IMR-90 (cell line): ENCODE data around the gene KIF6. TPM values are rescaled to one million over a fixed set of nuclear protein-coding genes. Genes with fewer than 3 reads are reported as not detected.

ENCODE experiments used
- ATAC-seq: fragments of 200-7000 bp; cut with Tn5 transposase; 2 replicates; pipeline ENCODE4 v1.9.1; 2020; ENCODE audit warnings: low read depth, mild to moderate bottlenecking, moderate library complexity
- BruUV-seq: library from RNA; stranded (reverse); fragments of 400-500 nt; replicated peaks from 2 replicates; lab custom pipeline; 2021; lab: Mats Ljungman, UMichigan
- CTCF ChIA-PET: fragments of 300-600 bp; formaldehyde crosslinking; extraction: SDS; loops from one replicate; lab custom pipeline; 2021; ENCODE audit warnings: antibody characterized with exemption; lab: Yijun Ruan, JAX
- POLR2A ChIA-PET: fragments of 300-600 bp; sonication (Branson Sonifier 250); formaldehyde crosslinking; loops from one replicate; lab custom pipeline; 2022; ENCODE audit warnings: antibody characterized with exemption; ENCODE audit not compliant: unreplicated experiment; lab: Charles Lee
- DNase-seq: peaks from one replicate; pipeline ENCODE4 v3.0.0; 2013
- H2AFZ ChIP-seq: replicated peaks from 2 replicates; pipeline ENCODE3; 2013; ENCODE audit warnings: low read length, mild to moderate bottlenecking; ENCODE audit not compliant: poor library complexity
- H2AK5ac ChIP-seq: 2 replicates; pipeline ENCODE4 v1.6.1; 2013; ENCODE audit warnings: low read depth, low read length, inconsistent platforms
- H2AK9ac ChIP-seq: replicated peaks from 2 replicates; pipeline ENCODE3; 2013; ENCODE audit warnings: mild to moderate bottlenecking, low read depth, low read length, moderate library complexity; ENCODE audit not compliant: poor library complexity
- H2BK120ac ChIP-seq: 2 replicates; pipeline ENCODE4 v1.6.1; 2013; ENCODE audit warnings: low read depth, low read length, inconsistent platforms
- H2BK15ac ChIP-seq: 3 replicates; pipeline ENCODE4 v1.6.1; 2013; ENCODE audit warnings: low read depth, low read length, inconsistent platforms
- H2BK20ac ChIP-seq: 2 replicates; pipeline ENCODE4 v1.6.1; 2013; ENCODE audit warnings: low read depth, mild to moderate bottlenecking, inconsistent platforms, low read length, moderate library complexity
- H2BK5ac ChIP-seq: 2 replicates; pipeline ENCODE4 v1.6.1; 2013; ENCODE audit warnings: mild to moderate bottlenecking, low read depth, low read length, inconsistent platforms; ENCODE audit not compliant: poor library complexity, severe bottlenecking
- H3K14ac ChIP-seq: replicated peaks from 2 replicates; pipeline ENCODE4 v1.6.1; 2013; ENCODE audit warnings: low read depth, low read length, inconsistent platforms
- H3K18ac ChIP-seq: 2 replicates; pipeline ENCODE4 v1.6.1; 2013; ENCODE audit warnings: low read depth, low read length, control low read depth
- H3K23ac ChIP-seq: 2 replicates; pipeline ENCODE4 v1.6.1; 2013; ENCODE audit warnings: low read depth, low read length, inconsistent platforms
- H3K27ac ChIP-seq: 2 replicates; pipeline ENCODE4 v1.5.1; 2013; ENCODE audit warnings: mild to moderate bottlenecking, control low read depth, low read length; ENCODE audit not compliant: insufficient read depth
- H3K27me3 ChIP-seq: 2 replicates; pipeline ENCODE4 v1.6.1; 2013; ENCODE audit warnings: low read length; ENCODE audit not compliant: control insufficient read depth, insufficient read depth
- H3K36me3 ChIP-seq: 2 replicates; pipeline ENCODE4 v1.6.1; 2013; ENCODE audit warnings: low read length, mixed read lengths; ENCODE audit not compliant: control insufficient read depth, insufficient read depth
- H3K4ac ChIP-seq: 2 replicates; pipeline ENCODE4 v1.6.1; 2013; ENCODE audit warnings: low read depth, low read length, inconsistent platforms
- H3K4me1 ChIP-seq: 2 replicates; pipeline ENCODE4 v1.6.1; 2013; ENCODE audit warnings: low read length, mixed read lengths; ENCODE audit not compliant: control insufficient read depth, insufficient read depth
- H3K4me2 ChIP-seq: 2 replicates; pipeline ENCODE4 v1.6.1; 2013; ENCODE audit warnings: low read depth, mild to moderate bottlenecking, control low read depth, low read length, moderate library complexity
- H3K4me3 ChIP-seq: 2 replicates; pipeline ENCODE4 v1.5.1; 2013; ENCODE audit warnings: low read depth, mild to moderate bottlenecking, control low read depth, low read length, moderate library complexity; ENCODE audit not compliant: insufficient read depth
- H3K56ac ChIP-seq: 2 replicates; pipeline ENCODE4 v1.6.1; 2013; ENCODE audit warnings: low read length, inconsistent platforms; ENCODE audit not compliant: insufficient read depth; ENCODE audit errors: extremely low read depth
- H3K79me1 ChIP-seq, 2 experiments: 2 replicates each; pipeline ENCODE4 v1.6.1; 2013; ENCODE audit warnings: low read length in 2 of 2, inconsistent platforms in 1 of 2, low read depth in 1 of 2
- H3K9ac ChIP-seq: 2 replicates; pipeline ENCODE4 v1.6.1; 2013; ENCODE audit warnings: low read depth, low read length, control low read depth
- H3K9me1 ChIP-seq: 2 replicates; pipeline ENCODE4 v1.6.1; 2013; ENCODE audit warnings: low read length, inconsistent platforms; ENCODE audit not compliant: insufficient read depth
- H3K9me3 ChIP-seq: 2 replicates; pipeline ENCODE4 v1.6.1; 2013; ENCODE audit warnings: low read length; ENCODE audit not compliant: control insufficient read depth, insufficient read depth
- H4K20me1 ChIP-seq: 2 replicates; pipeline ENCODE4 v1.6.1; 2013; ENCODE audit warnings: low read length, inconsistent platforms; ENCODE audit not compliant: insufficient read depth
- H4K5ac ChIP-seq: 2 replicates; pipeline ENCODE4 v1.6.1; 2013; ENCODE audit warnings: mild to moderate bottlenecking, low read depth, low read length, control low read depth
- H4K8ac ChIP-seq, 2 experiments: 2 replicates each; pipeline ENCODE4 v1.6.1; 2013; ENCODE audit warnings: low read depth in 2 of 2, low read length in 2 of 2, control low read depth in 1 of 2, inconsistent platforms in 1 of 2
- H4K91ac ChIP-seq: 2 replicates; pipeline ENCODE4 v1.6.1; 2013; ENCODE audit warnings: low read depth, low read length, inconsistent platforms; ENCODE audit not compliant: insufficient read depth
- BHLHE40 ChIP-seq: fragments of 150-350 bp; IDR thresholded peaks from 2 replicates; pipeline ENCODE4 v1.6.1; 2016; ENCODE audit warnings: mild to moderate bottlenecking, low read depth, low read length
- CEBPB ChIP-seq: IDR thresholded peaks from 2 replicates; pipeline ENCODE4 v1.6.1; 2012; ENCODE audit warnings: low read depth, low read length, improper control_type of control experiment
- CHD1 ChIP-seq: IDR thresholded peaks from 2 replicates; pipeline ENCODE4 v1.6.1; 2012; ENCODE audit warnings: low read depth, low read length, improper control_type of control experiment
- CTCF ChIP-seq: conservative IDR thresholded peaks from 2 replicates; pipeline ENCODE4 v1.5.1; 2012; ENCODE audit warnings: mild to moderate bottlenecking, low read depth, low read length, improper control_type of control experiment
- ELK1 ChIP-seq: fragments of 150-350 bp; IDR thresholded peaks from 2 replicates; pipeline ENCODE4 v1.6.1; 2016; ENCODE audit warnings: low read depth, mild to moderate bottlenecking, low read length, moderate library complexity, borderline replicate concordance
- FOS ChIP-seq: fragments of 150-350 bp; IDR thresholded peaks from 2 replicates; pipeline ENCODE4 v1.6.1; 2016; ENCODE audit warnings: low read depth, low read length
- MAFK ChIP-seq: IDR thresholded peaks from 2 replicates; pipeline ENCODE4 v1.6.1; 2012; ENCODE audit warnings: low read depth, low read length, improper control_type of control experiment
- MAZ ChIP-seq: IDR thresholded peaks from 2 replicates; pipeline ENCODE4 v1.6.1; 2012; ENCODE audit warnings: low read depth, mild to moderate bottlenecking, low read length, improper control_type of control experiment, moderate library complexity, borderline replicate concordance
- MXI1 ChIP-seq: IDR thresholded peaks from 2 replicates; pipeline ENCODE4 v1.6.1; 2012; ENCODE audit warnings: low read depth, mild to moderate bottlenecking, low read length, moderate library complexity, borderline replicate concordance
- NFE2L2 ChIP-seq: fragments of 150-350 bp; IDR thresholded peaks from 2 replicates; pipeline ENCODE4 v1.6.1; 2016; ENCODE audit warnings: low read depth, mild to moderate bottlenecking, low read length
- POLR2A ChIP-seq: IDR thresholded peaks from 2 replicates; pipeline ENCODE4 v1.6.1; 2012; ENCODE audit warnings: mild to moderate bottlenecking, low read depth, low read length
- RAD21 ChIP-seq: IDR thresholded peaks from 2 replicates; pipeline ENCODE4 v1.6.1; 2012; ENCODE audit warnings: low read length, improper control_type of control experiment
- RCOR1 ChIP-seq: IDR thresholded peaks from 2 replicates; pipeline ENCODE4 v1.6.1; 2012; ENCODE audit warnings: mild to moderate bottlenecking, low read length, improper control_type of control experiment; ENCODE audit not compliant: insufficient replicate concordance
- RFX5 ChIP-seq: IDR thresholded peaks from 2 replicates; pipeline ENCODE4 v1.8.0; 2012; ENCODE audit warnings: low read depth, mild to moderate bottlenecking, low read length, moderate library complexity
- SMC3 ChIP-seq: fragments of 150-350 bp; IDR thresholded peaks from 2 replicates; pipeline ENCODE4 v1.6.1; 2016; ENCODE audit warnings: low read depth, mild to moderate bottlenecking, antibody characterized with exemption, low read length, moderate library complexity
- USF2 ChIP-seq: fragments of 150-350 bp; IDR thresholded peaks from 2 replicates; pipeline ENCODE4 v1.6.1; 2017; ENCODE audit warnings: mild to moderate bottlenecking, antibody characterized with exemption, low read length, low read depth
- WGBS, 2 experiments: methylation state at CpG; one replicate each; pipeline versions ENCODE4 v1.1.5 to v1.1.7; 2013; ENCODE audit warnings: missing lambda C conversion rate in 2 of 2; ENCODE audit not compliant: insufficient read length in 1 of 2; ENCODE audit errors: extremely low coverage in 2 of 2; 5-methylcytosine and 5-hydroxymethylcytosine counted together
- dilution Hi-C: fragments of 300-500 bp; cut with HindIII; formaldehyde crosslinking; loops from one replicate; pipeline ENCODE4 v1.14.3; 2018; ENCODE audit warnings: low sequenced_read_pairs; ENCODE audit not compliant: unreplicated experiment
- in situ Hi-C: fragments of 300-500 bp; cut with MboI; formaldehyde crosslinking; loops from 3 replicates; pipeline ENCODE4 v1.14.3; 2019; ENCODE audit warnings: low sequenced_read_pairs, inconsistent platforms, mixed read lengths
- intact Hi-C: fragments of 100-400 bp; cut with micrococcal nuclease; formaldehyde crosslinking; loops from 2 replicates; pipeline ENCODE4 v1.10.0; 2022
- polyA plus RNA-seq, 3 experiments: library from polyadenylated mRNA; depleted of rRNA; stranded (reverse); fragments of >200 nt; gene quantifications; 2 replicates each; pipeline ENCODE4 v1.2.3, GENCODE V29; 2012; ENCODE audit warnings: low replicate concordance in 1 of 3
- total RNA-seq: library from RNA; depleted of rRNA; stranded (reverse); fragments of >200 nt; gene quantifications from 2 replicates; pipeline ENCODE4 v1.2.3, GENCODE V29; 2012

Gene KIF6
- total and polyA plus RNA-seq, 2 of the 4 experiments (the other 2 are of a cell fraction), result under 0.01 to 0.10 TPM

GRCh38 chr6:39444479-39445019, 280.7 kb downstream of the KIF6 start:
- intact Hi-C loops (no loop called here), dilution Hi-C loops (no loop called here), in situ Hi-C loops (no loop called here)
- Histone ChIP-seq H3K79me1 (no peaks in the 10 kb centered on the region), H3K4ac (no peak overlapping the region), H2BK20ac (no peak overlapping the region), H4K91ac (no peak overlapping the region), H3K4me3 (no peak overlapping the region), H3K14ac (no peak overlapping the region), H2BK5ac (no peak overlapping the region), H2BK120ac (no peak overlapping the region), H2AK9ac (no peak overlapping the region), H3K4me1 (no peaks in the 10 kb centered on the region), H3K9me3 (peaks cover 2% of the 10 kb centered on the region), H3K23ac (no peak overlapping the region), H3K4me2 (no peak overlapping the region), H3K27me3 (no peaks in the 10 kb centered on the region), H3K27ac (no peak overlapping the region), H2AK5ac (no peak overlapping the region), H2BK15ac (no peak overlapping the region), H3K9me1 (no peaks in the 10 kb centered on the region), H4K20me1 (no peaks in the 10 kb centered on the region), H3K36me3 (no peaks in the 10 kb centered on the region), H2AFZ (no peak overlapping the region), H4K8ac (no peak overlapping the region), H3K9ac (no peak overlapping the region), H3K56ac (no peak overlapping the region), H3K18ac (no peak overlapping the region), H4K5ac (no peak overlapping the region)
- ChIA-PET POLR2A (no interaction called here), CTCF (no interaction called here)
- DNase-seq (no peak), ATAC-seq (no peak)
- TF ChIP-seq RFX5 (no peak), USF2 (no peak), MAZ (no peak), FOS (no peak), CTCF (no peak), MXI1 (no peak), RCOR1 (no peak), NFE2L2 (no peak), BHLHE40 (no peak), ELK1 (no peak), CEBPB (no peak), CHD1 (no peak), SMC3 (no peak), MAFK (no peak), RAD21 (no peak), POLR2A (no peak)
- no TSS peak for BruUV-seq
- no CpG with 5 or more reads among the region's 5 CpGs for WGBS, 2 experiments
